H1 (cell line): ENCODE results near the gene RNF144A. TPM values are rescaled to one million over a fixed set of nuclear protein-coding genes. Genes with fewer than 3 reads are reported as not detected.

Source experiments
- CTCF ChIA-PET: fragments of 300-600 bp; sonication (Branson Sonifier 250); formaldehyde crosslinking; loops from one replicate; lab custom pipeline; 2021; ENCODE audit not compliant: partially characterized antibody; lab: Charles Lee
- POLR2A ChIA-PET: fragments of 300-600 bp; sonication (Branson Sonifier 250); formaldehyde crosslinking; loops from one replicate; lab custom pipeline; 2021; ENCODE audit warnings: inconsistent platforms; ENCODE audit not compliant: partially characterized antibody; lab: Charles Lee
- DNase-seq, 2 experiments: peaks; one replicate each; pipeline versions ENCODE4 v3.0.0 to v3.0.0-alpha.2; 2010 to 2022; ENCODE audit warnings: low spot score in 2 of 2, low read depth in 1 of 2, mixed read lengths in 1 of 2
- FAIRE-seq: peaks from 2 replicates; lab custom pipeline; 2011; peaks lifted over from hg19 to GRCh38; lab: Jason Lieb, UNC
- H2AFZ ChIP-seq: 2 replicates; pipeline ENCODE4 v1.8.1; 2012; ENCODE audit warnings: low read length, inconsistent platforms
- H2AK5ac ChIP-seq: 2 replicates; pipeline ENCODE4 v1.6.1; 2013; ENCODE audit warnings: low read depth, low read length
- H2BK120ac ChIP-seq: replicated peaks from 2 replicates; pipeline ENCODE3; 2013; ENCODE audit warnings: low read depth, low read length, inconsistent platforms
- H2BK12ac ChIP-seq: 2 replicates; pipeline ENCODE4 v1.6.1; 2013; ENCODE audit warnings: low read depth, low read length
- H2BK15ac ChIP-seq: 2 replicates; pipeline ENCODE4 v1.6.1; 2013; ENCODE audit warnings: low read length
- H2BK20ac ChIP-seq: 2 replicates; pipeline ENCODE4 v1.6.1; 2013; ENCODE audit warnings: low read length
- H2BK5ac ChIP-seq: 2 replicates; pipeline ENCODE4 v1.6.1; 2013; ENCODE audit warnings: low read depth, low read length
- H3K14ac ChIP-seq: 2 replicates; pipeline ENCODE4 v1.6.1; 2013; ENCODE audit warnings: inconsistent platforms; ENCODE audit not compliant: insufficient read length
- H3K18ac ChIP-seq: 2 replicates; pipeline ENCODE4 v1.6.1; 2013; ENCODE audit warnings: low read length; ENCODE audit errors: extremely low read depth
- H3K23ac ChIP-seq: 2 replicates; pipeline ENCODE4 v1.6.1; 2013; ENCODE audit warnings: inconsistent platforms; ENCODE audit not compliant: insufficient read length
- H3K23me2 ChIP-seq: 2 replicates; pipeline ENCODE4 v1.6.1; 2013; ENCODE audit warnings: low read depth, low read length
- H3K27ac ChIP-seq: 2 replicates; pipeline ENCODE4 v1.6.1; 2011; ENCODE audit warnings: low read depth, low read length, inconsistent platforms
- H3K27me3 ChIP-seq, 4 experiments: replicated peaks in 1 of 4; 1 replicate in 1 of 4; 2 replicates in 3 of 4; pipeline versions ENCODE4 v1.6.1 to v1.8.1; 2011 to 2013; ENCODE audit warnings: low read length in 3 of 4, mild to moderate bottlenecking in 3 of 4, inconsistent platforms in 2 of 4, mixed read lengths in 2 of 4, moderate library complexity in 1 of 4; ENCODE audit not compliant: control insufficient read depth in 3 of 4, insufficient read depth in 3 of 4; ENCODE audit errors: extremely low read depth in 1 of 4
- H3K36me3 ChIP-seq, 4 experiments: 2 replicates each; pipeline versions ENCODE4 v1.6.1 to v1.8.1; 2011 to 2013; ENCODE audit warnings: mild to moderate bottlenecking in 4 of 4, low read length in 3 of 4, moderate library complexity in 2 of 4, control low read depth in 1 of 4, inconsistent platforms in 1 of 4; ENCODE audit not compliant: insufficient read depth in 4 of 4, control insufficient read depth in 2 of 4
- H3K4ac ChIP-seq: replicated peaks from 2 replicates; pipeline ENCODE3; 2013; ENCODE audit warnings: low read length, low read depth, mixed read lengths, inconsistent platforms; ENCODE audit not compliant: insufficient read length
- H3K4me1 ChIP-seq, 4 experiments: replicated peaks in 1 of 4; 1 replicate in 1 of 4; 2 replicates in 3 of 4; pipeline versions ENCODE4 v1.6.1 to v1.8.1; 2011 to 2013; ENCODE audit warnings: low read length in 3 of 4, inconsistent platforms in 2 of 4, mixed read lengths in 1 of 4; ENCODE audit not compliant: insufficient read depth in 4 of 4, control insufficient read depth in 3 of 4
- H3K4me2 ChIP-seq, 2 experiments: 2 replicates each; pipeline versions ENCODE4 v1.6.1 to v1.8.1; 2011 to 2013; ENCODE audit warnings: low read depth in 2 of 2, low read length in 2 of 2, control low read depth in 1 of 2, inconsistent platforms in 1 of 2, mild to moderate bottlenecking in 1 of 2; ENCODE audit not compliant: insufficient read depth in 1 of 2
- H3K4me3 ChIP-seq, 4 experiments: fragments of 200-600, 300-600 bp in 1 of 4; sonication (generic), shearing (Covaris generic), sonication (Bioruptor Twin) in 1 of 4; 2 replicates each; pipeline versions ENCODE4 v1.5.1 to v1.8.1; 2011 to 2016; ENCODE audit warnings: low read length in 4 of 4, low read depth in 3 of 4, control low read depth in 2 of 4, inconsistent platforms in 2 of 4, mild to moderate bottlenecking in 2 of 4, mixed read lengths in 1 of 4, moderate library complexity in 1 of 4; ENCODE audit not compliant: insufficient read depth in 2 of 4; ENCODE audit errors: extremely low read depth in 1 of 4
- H3K56ac ChIP-seq: replicated peaks from 2 replicates; pipeline ENCODE3; 2013; ENCODE audit warnings: low read depth, mild to moderate bottlenecking, mixed read lengths, low read length, inconsistent platforms; ENCODE audit not compliant: insufficient read length
- H3K79me1 ChIP-seq: 2 replicates; pipeline ENCODE4 v1.6.1; 2013; ENCODE audit warnings: low read depth, low read length, control low read depth
- H3K79me2 ChIP-seq, 2 experiments: 2 replicates each; pipeline versions ENCODE4 v1.6.1 to v1.8.1; 2012 to 2013; ENCODE audit warnings: low read length in 2 of 2, mild to moderate bottlenecking in 2 of 2, inconsistent platforms in 1 of 2; ENCODE audit not compliant: insufficient read depth in 2 of 2, control insufficient read depth in 1 of 2
- H3K9ac ChIP-seq, 4 experiments: replicated peaks in 1 of 4; 1 replicate in 1 of 4; 2 replicates in 3 of 4; pipeline versions ENCODE4 v1.6.1 to v1.8.1; 2011 to 2013; ENCODE audit warnings: low read depth in 3 of 4, low read length in 3 of 4, control low read depth in 2 of 4, mild to moderate bottlenecking in 2 of 4, moderate library complexity in 2 of 4, inconsistent platforms in 1 of 4; ENCODE audit errors: extremely low read depth in 1 of 4
- H3K9me3 ChIP-seq, 2 experiments: 2 replicates each; pipeline versions ENCODE4 v1.6.1 to v1.8.1; 2012 to 2013; ENCODE audit warnings: mild to moderate bottlenecking in 2 of 2, moderate library complexity in 2 of 2, control low read depth in 1 of 2, inconsistent platforms in 1 of 2, low read depth in 1 of 2, low read length in 1 of 2, mixed read lengths in 1 of 2; ENCODE audit not compliant: insufficient read depth in 2 of 2
- H4K20me1 ChIP-seq, 2 experiments: replicated peaks in 1 of 2; 2 replicates each; pipeline versions ENCODE3 to v1.8.1; 2011 to 2013; ENCODE audit warnings: inconsistent platforms in 2 of 2, low read length in 2 of 2, mild to moderate bottlenecking in 1 of 2; ENCODE audit not compliant: insufficient read depth in 2 of 2, control insufficient read depth in 1 of 2
- H4K5ac ChIP-seq: 2 replicates; pipeline ENCODE4 v1.6.1; 2013; ENCODE audit warnings: low read length, low read depth, mixed read lengths, inconsistent platforms; ENCODE audit not compliant: insufficient read length
- H4K8ac ChIP-seq: 2 replicates; pipeline ENCODE4 v1.8.0; 2013; ENCODE audit warnings: mild to moderate bottlenecking, moderate library complexity, low read length, inconsistent platforms; ENCODE audit not compliant: insufficient read depth; ENCODE audit errors: extremely low read depth
- H4K91ac ChIP-seq: replicated peaks from 2 replicates; pipeline ENCODE3; 2013; ENCODE audit warnings: low read length, mixed read lengths, inconsistent platforms; ENCODE audit not compliant: insufficient read length
- GABPA ChIP-seq: IDR thresholded peaks from 2 replicates; pipeline ENCODE4 v1.6.1; 2011; ENCODE audit warnings: mild to moderate bottlenecking, low read length, moderate library complexity, borderline replicate concordance; ENCODE audit not compliant: insufficient read depth
- JUN ChIP-seq: IDR thresholded peaks from 2 replicates; pipeline ENCODE4 v1.6.1; 2011; ENCODE audit warnings: low read depth, mild to moderate bottlenecking, improper control_type of control experiment, low read length
- SUZ12 ChIP-seq: fragments of 200-600 bp; sonication (generic); IDR thresholded peaks from 2 replicates; pipeline ENCODE4 v1.6.1; 2012; ENCODE audit warnings: mild to moderate bottlenecking, inconsistent platforms, low read length, moderate library complexity, mixed read lengths
- TAF1 ChIP-seq: IDR thresholded peaks from 2 replicates; pipeline ENCODE4 v1.6.1; 2011; ENCODE audit warnings: mild to moderate bottlenecking, low read depth, low read length
- WGBS, 2 experiments: shearing (Covaris generic) in 1 of 2; methylation state at CpG; one replicate each; pipeline versions ENCODE4 v1.1.6 to v1.1.7; 2013 to 2015; ENCODE audit warnings: low lambda C conversion rate in 2 of 2, mixed read lengths in 2 of 2, inconsistent platforms in 1 of 2, low coverage in 1 of 2, missing lambda C conversion rate in 1 of 2; ENCODE audit not compliant: insufficient replicate concordance in 2 of 2, insufficient coverage in 1 of 2, insufficient read length in 1 of 2; ENCODE audit errors: extremely low coverage in 1 of 2, missing lambda C conversion rate in 1 of 2; 5-methylcytosine and 5-hydroxymethylcytosine counted together
- polyA plus RNA-seq, 7 experiments: library from polyadenylated mRNA; depleted of rRNA in 3 of 7; stranded (reverse) in 5 of 7; unstranded in 2 of 7; fragments of >200 nt in 5 of 7; fragments of 200-250 nt in 2 of 7; gene quantifications; 1 replicate in 5 of 7; 2 replicates in 1 of 7; 4 replicates in 1 of 7; pipeline versions ENCODE4 v1.2.1 to v1.2.3, GENCODE V29; 2011 to 2013; ENCODE audit warnings: missing spikeins in 2 of 7, mixed read lengths in 2 of 7
- total RNA-seq: library from RNA; stranded (reverse); fragmentation: NEBNext Ultra II Directional; extraction: Animal tissue kit (Norgen Biotek cat#: 25700); gene quantifications from 2 replicates; pipeline ENCODE4 v1.2.1, GENCODE V29; 2021

The RNF144A gene
- total and polyA plus RNA-seq, 2 of the 8 experiments (the other 6 are each of a cell fraction or from before 2014, with no cell fraction given) = 14.0 to 15.0 TPM

GRCh38 chr2:6995391-6996097 lies 78.3 kb downstream of the RNF144A start:
- no peak overlapping the region for H3K4me3 ChIP-seq
- H3K4me2 ChIP-seq = no peak overlapping the region
- H3K27ac ChIP-seq = no peak overlapping the region
- peaks cover 0 to 7% (median 0%) of the 10 kb centered on the region in 4 experiments; a peak in 1 of 8 replicates for H3K36me3 ChIP-seq
- no peaks in the 10 kb centered on the region; the same call in 1 of the 2 replicates for H3K79me1 ChIP-seq
- no peak overlapping the region for H3K56ac ChIP-seq
- H3K79me2 ChIP-seq = no peaks in the 10 kb centered on the region
- no peaks in the 10 kb centered on the region; a peak in 2 of 7 replicates for H3K4me1 ChIP-seq
- TF ChIP-seq JUN (no peak), SUZ12 (no peak), TAF1 (no peak), GABPA (no peak)
- TF ChIP-seq, all 59 proteins: peak for 0
- Histone ChIP-seq H3K23me2 (no peaks in the 10 kb centered on the region), H3K18ac (no peak overlapping the region), H3K9ac (no peak overlapping the region), H2BK15ac (no peak overlapping the region), H2BK5ac (no peak overlapping the region), H4K20me1 (no peaks in the 10 kb centered on the region), H2BK20ac (no peak overlapping the region), H4K5ac (no peak overlapping the region), H4K91ac (no peak overlapping the region), H2AFZ (no peak overlapping the region), H3K23ac (no peak overlapping the region), H4K8ac (no peak overlapping the region), H2BK120ac (no peak overlapping the region), H3K4ac (no peak overlapping the region), H2BK12ac (no peak overlapping the region), H3K9me3 (peaks cover 1 to 9% of the 10 kb centered on the region in 2 experiments; a peak in 3 of 4 replicates), H2AK5ac (no peak overlapping the region), H3K14ac (no peak overlapping the region), H3K27me3 (no peaks in the 10 kb centered on the region)
- ChIA-PET CTCF (interaction anchor here (2.1 to 14.3 kb wide), 3 partner anchors 13 to 49 kb away, joined by 5 to 132 read pairs (median 10); no protein-coding TSS in a partner anchor), POLR2A (no interaction called here)
- no peak for DNase-seq
- no peak for FAIRE-seq
- 92% methylated on average over 11 of the region's 11 CpGs; no CpG with 5 or more reads in 1 of the 2 experiments for WGBS, 2 experiments
